ENCODE data around the gene FUT7. TPM values are rescaled to one million over a fixed set of nuclear protein-coding genes. Genes with fewer than 3 reads are reported as not detected.

FUT7 gene
- total RNA-seq, 2 donors from 2014 or later: 12.1 to 27.9 TPM

Other genes with a start within 250 kb of the FUT7 start
- gene TMEM141, start 240.7 kb downstream of the FUT7 start, total RNA-seq: 10 to 100 TPM; 30.1 to 30.7 TPM
- 1 to 10 TPM in 1 of 2 donors, under 1 TPM in 1; 0.41 to 2.1 TPM for gene CCDC183, start 235.8 kb downstream of the FUT7 start, total RNA-seq
- 100 to 1,000 TPM in 1 of 2 donors, 10 to 100 TPM in 1; 51.5 to 108 TPM for gene RABL6, start 224.1 kb downstream of the FUT7 start, total RNA-seq
- gene AJM1, start 189.6 kb downstream of the FUT7 start, total RNA-seq: 10 to 100 TPM in 1 of 2 donors, 1 to 10 TPM in 1; 4.3 to 12.9 TPM
- 100 to 1,000 TPM; 138 to 194 TPM for gene PHPT1, start 182.7 kb downstream of the FUT7 start, total RNA-seq
- gene MAMDC4, start 179.7 kb downstream of the FUT7 start, total RNA-seq: 10 to 100 TPM; 18.6 to 27.4 TPM
- 100 to 1,000 TPM; 221 to 265 TPM for gene EDF1, start 165.8 kb downstream of the FUT7 start, total RNA-seq
- gene TRAF2, start 145.6 kb downstream of the FUT7 start, total RNA-seq: 10 to 100 TPM; 54.4 to 56.8 TPM
- 10 to 100 TPM; 91.0 to 99.2 TPM for gene FBXW5, start 87.3 kb downstream of the FUT7 start, total RNA-seq
- gene C8G, start 86.8 kb downstream of the FUT7 start, total RNA-seq: 1 to 10 TPM in 1 of 2 donors, not detected in 1; 3.1 TPM
- gene LCN12, start 79.8 kb downstream of the FUT7 start, total RNA-seq: 1 to 10 TPM in 1 of 2 donors, under 1 TPM in 1; 0.54 to 2.4 TPM
- 1 to 10 TPM in 1 of 2 donors, not detected in 1; 1.3 TPM for gene PTGDS, start 54.6 kb downstream of the FUT7 start, total RNA-seq
- under 1 TPM in 1 of 2 donors, not detected in 1; 0.11 TPM for gene LCNL1, start 49.1 kb downstream of the FUT7 start, total RNA-seq
- gene PAXX, start 39.7 kb downstream of the FUT7 start, total RNA-seq: 10 to 100 TPM; 31.1 to 49.1 TPM
- under 1 TPM in 1 of 2 donors, not detected in 1; 0.26 TPM for gene CLIC3, start 35.5 kb downstream of the FUT7 start, total RNA-seq
- 10 to 100 TPM; 43.0 to 63.9 TPM for gene ABCA2, start 3.9 kb downstream of the FUT7 start, total RNA-seq
- 10 to 100 TPM; 66.3 to 96.1 TPM for gene NPDC1, start 14.1 kb upstream of the FUT7 start, total RNA-seq
- gene ENTPD2, start 22.0 kb upstream of the FUT7 start, total RNA-seq: under 1 TPM; 0.39 to 0.69 TPM
- gene SAPCD2, start 38.5 kb upstream of the FUT7 start, total RNA-seq: 10 to 100 TPM in 1 of 2 donors, 1 to 10 TPM in 1; 5.6 to 21.9 TPM
- 10 to 100 TPM; 27.9 to 33.0 TPM for gene UAP1L1, start 45.4 kb upstream of the FUT7 start, total RNA-seq
- 10 to 100 TPM; 38.2 to 67.6 TPM for gene MAN1B1, start 54.9 kb upstream of the FUT7 start, total RNA-seq
- gene DPP7, start 82.6 kb upstream of the FUT7 start, total RNA-seq: 100 to 1,000 TPM; 219 to 255 TPM
- gene GRIN1, start 107.1 kb upstream of the FUT7 start, total RNA-seq: 1 to 10 TPM in 1 of 2 donors, under 1 TPM in 1; 0.06 to 1.2 TPM
- not detected for gene LRRC26, start 138.0 kb upstream of the FUT7 start, total RNA-seq
- not detected for gene TMEM210, start 140.0 kb upstream of the FUT7 start, total RNA-seq
- 10 to 100 TPM; 50.6 to 53.1 TPM for gene ANAPC2, start 156.5 kb upstream of the FUT7 start, total RNA-seq
- 10 to 100 TPM; 43.7 to 84.7 TPM for gene SSNA1, start 156.6 kb upstream of the FUT7 start, total RNA-seq
- gene TPRN, start 168.7 kb upstream of the FUT7 start, total RNA-seq: 1 to 10 TPM; 5.5 to 9.4 TPM
- gene TMEM203, start 173.6 kb upstream of the FUT7 start, total RNA-seq: 10 to 100 TPM; 19.3 to 27.3 TPM
- gene NDOR1, start 173.6 kb upstream of the FUT7 start, total RNA-seq: 10 to 100 TPM; 20.5 to 40.2 TPM
- gene RNF208, start 190.2 kb upstream of the FUT7 start, total RNA-seq: 1 to 10 TPM; 3.5 to 7.4 TPM
- under 1 TPM; 0.32 to 0.40 TPM for gene CYSRT1, start 193.1 kb upstream of the FUT7 start, total RNA-seq
- gene RNF224, start 195.4 kb upstream of the FUT7 start, total RNA-seq: under 1 TPM in 1 of 2 donors, not detected in 1; 0.17 TPM
- gene SLC34A3, start 198.8 kb upstream of the FUT7 start, total RNA-seq: not detected
- 100 to 1,000 TPM; 232 to 372 TPM for gene TUBB4B, start 209.2 kb upstream of the FUT7 start, total RNA-seq
- gene STPG3, start 219.2 kb upstream of the FUT7 start, total RNA-seq: not detected
- 10 to 100 TPM; 43.6 to 78.0 TPM for gene NELFB, start 223.2 kb upstream of the FUT7 start, total RNA-seq
- 10 to 100 TPM in 1 of 2 donors, 1 to 10 TPM in 1; 4.9 to 11.5 TPM for gene TOR4A, start 245.6 kb upstream of the FUT7 start, total RNA-seq